Neural cell (in vitro differentiated cells): Measurements from ENCODE around the gene CSGALNACT2. TPM values are rescaled to one million over a fixed set of nuclear protein-coding genes. Genes with fewer than 3 reads are reported as not detected.

Experiments
- H2AFZ ChIP-seq: fragments of 200-600, 300-800 bp; sonication (generic), shearing (Covaris generic); 2 replicates; pipeline ENCODE4 v1.6.0; 2014; ENCODE audit warnings: low read depth, mild to moderate bottlenecking, antibody characterized with exemption, low read length, moderate library complexity
- H3F3A ChIP-seq: fragments of 200-600 bp; shearing (Covaris generic); 2 replicates; pipeline ENCODE4 v1.6.1; 2016; ENCODE audit warnings: mild to moderate bottlenecking, moderate library complexity, mixed read lengths, antibody characterized with exemption, low read length; ENCODE audit not compliant: insufficient read depth, poor library complexity, severe bottlenecking
- H3K27ac ChIP-seq: fragments of 200-600, 300-800 bp; sonication (generic), shearing (Covaris generic); 2 replicates; pipeline ENCODE4 v1.5.1; 2014; ENCODE audit warnings: mild to moderate bottlenecking, low read length, moderate library complexity
- H3K27me3 ChIP-seq: fragments of 300-800, 200-600 bp; sonication (generic), shearing (Covaris generic); 2 replicates; pipeline ENCODE4 v1.6.0; 2014; ENCODE audit warnings: mild to moderate bottlenecking, low read depth, low read length, moderate library complexity; ENCODE audit not compliant: insufficient read depth
- H3K36me3 ChIP-seq: fragments of 300-800, 200-600 bp; sonication (generic), shearing (Covaris generic); 2 replicates; pipeline ENCODE4 v1.5.1; 2014; ENCODE audit warnings: mild to moderate bottlenecking, antibody characterized with exemption, low read length, moderate library complexity; ENCODE audit not compliant: insufficient read depth
- H3K4me2 ChIP-seq: fragments of 300-800, 200-600 bp; sonication (generic), shearing (Covaris generic); 2 replicates; pipeline ENCODE4 v1.6.0; 2014; ENCODE audit warnings: mild to moderate bottlenecking, low read length
- H3K4me3 ChIP-seq: fragments of 300-800, 200-600 bp; sonication (generic), shearing (Covaris generic); 2 replicates; pipeline ENCODE4 v1.5.1; 2014; ENCODE audit warnings: mild to moderate bottlenecking, low read length, moderate library complexity
- H3K79me2 ChIP-seq: fragments of 200-600 bp; shearing (Covaris generic); replicated peaks from 2 replicates; pipeline ENCODE4 v1.6.0; 2014; ENCODE audit warnings: mild to moderate bottlenecking, low read length, moderate library complexity; ENCODE audit not compliant: insufficient read depth
- H3K9ac ChIP-seq: fragments of 300-800, 200-600 bp; sonication (generic), shearing (Covaris generic); 2 replicates; pipeline ENCODE4 v1.6.1; 2016; ENCODE audit warnings: mild to moderate bottlenecking, low read length, mixed read lengths
- H3K9me2 ChIP-seq: fragments of 200-600 bp; shearing (Covaris generic); 2 replicates; pipeline ENCODE4 v1.6.1; 2016; ENCODE audit warnings: mild to moderate bottlenecking, low read length, mixed read lengths; ENCODE audit not compliant: insufficient read depth
- H3K9me3 ChIP-seq: fragments of 200-600, 300-800 bp; sonication (generic), shearing (Covaris generic); 2 replicates; pipeline ENCODE4 v1.6.1; 2016; ENCODE audit warnings: mild to moderate bottlenecking, mixed run types, low read length, moderate library complexity, mixed read lengths
- H4K20me1 ChIP-seq: fragments of 200-600 bp; shearing (Covaris generic); 2 replicates; pipeline ENCODE4 v1.6.1; 2016; ENCODE audit warnings: mild to moderate bottlenecking, mixed run types; ENCODE audit not compliant: insufficient read depth
- CTCF ChIP-seq: fragments of 450-650 bp; IDR thresholded peaks from 2 replicates; pipeline ENCODE4 v1.5.1; 2014; ENCODE audit warnings: antibody characterized with exemption, mild to moderate bottlenecking, moderate library complexity; ENCODE audit not compliant: poor library complexity, severe bottlenecking
- EP300 ChIP-seq: fragments of 450-650 bp; conservative IDR thresholded peaks from 2 replicates; pipeline ENCODE4 v1.6.1; 2014; ENCODE audit warnings: antibody characterized with exemption, mild to moderate bottlenecking, moderate library complexity; ENCODE audit not compliant: poor library complexity, severe bottlenecking
- EZH2 ChIP-seq: fragments of 200-600, 300-800 bp; shearing (Covaris generic), sonication (generic); IDR thresholded peaks from 2 replicates; pipeline ENCODE4 v1.6.1; 2014; ENCODE audit warnings: antibody characterized with exemption, low read length, borderline replicate concordance, mild to moderate bottlenecking; ENCODE audit not compliant: insufficient read depth, poor library complexity, severe bottlenecking
- MXI1 ChIP-seq: fragments of 450-650 bp; conservative IDR thresholded peaks from 2 replicates; pipeline ENCODE4 v1.6.1; 2014; ENCODE audit warnings: antibody characterized with exemption, mild to moderate bottlenecking; ENCODE audit not compliant: poor library complexity, severe bottlenecking
- POLR2AphosphoS5 ChIP-seq: IDR thresholded peaks from 2 replicates; pipeline ENCODE4 v1.6.1; 2012
- RAD21 ChIP-seq: fragments of 450-650 bp; conservative IDR thresholded peaks from 2 replicates; pipeline ENCODE4 v1.6.1; 2014; ENCODE audit warnings: antibody characterized with exemption, mild to moderate bottlenecking, moderate library complexity
- REST ChIP-seq: IDR thresholded peaks from 2 replicates; pipeline ENCODE4 v1.6.1; 2012; ENCODE audit warnings: borderline replicate concordance
- SMC3 ChIP-seq: fragments of 450-650 bp; conservative IDR thresholded peaks from 2 replicates; pipeline ENCODE4 v1.6.1; 2014; ENCODE audit warnings: antibody characterized with exemption, mild to moderate bottlenecking, moderate library complexity; ENCODE audit not compliant: poor library complexity
- TAF1 ChIP-seq: IDR thresholded peaks from 2 replicates; pipeline ENCODE4 v1.6.1; 2012; ENCODE audit warnings: low read depth
- polyA plus RNA-seq: library from polyadenylated mRNA; depleted of rRNA; stranded (reverse); fragments of >200 nt; gene quantifications from 2 replicates; pipeline ENCODE4 v1.2.3, GENCODE V29; 2014

CSGALNACT2 gene
- polyA plus RNA-seq, 1 donor from 2014 or later, result 20.7 TPM

- H3K79me2 ChIP-seq, result no peaks in the 10 kb centered on the region
- TF ChIP-seq RAD21 (no peak), POLR2AphosphoS5 (no peak), SMC3 (no peak), MXI1 (no peak)
- no peak overlapping the region for H2AFZ ChIP-seq
- H3K9me3 ChIP-seq, result no peaks in the 10 kb centered on the region
- no peak overlapping the region for H3K9ac ChIP-seq
- H3K4me3 ChIP-seq, result no peak overlapping the region
- H3K9me2 ChIP-seq, result no peaks in the 10 kb centered on the region
- no peak overlapping the region for H3K4me2 ChIP-seq
- H3K27ac ChIP-seq, result no peak overlapping the region
- H3K27me3 ChIP-seq, result no peaks in the 10 kb centered on the region
- H3F3A ChIP-seq, result no peaks in the 10 kb centered on the region
- no peaks in the 10 kb centered on the region for H3K36me3 ChIP-seq
- H4K20me1 ChIP-seq, result no peaks in the 10 kb centered on the region
Measured at GRCh38 chr10:43118631-43119415, 19.4 kb upstream of the CSGALNACT2 start.

GRCh38 chr10:43119416-43120115 lies 18.7 kb upstream of the CSGALNACT2 start:
- no peaks in the 10 kb centered on the region for H3K9me2 ChIP-seq
- H3K27me3 ChIP-seq, result no peaks in the 10 kb centered on the region
- no peak overlapping the region for H3K4me2 ChIP-seq
- H3F3A ChIP-seq, result no peaks in the 10 kb centered on the region
- no peak overlapping the region for H3K27ac ChIP-seq
- H3K9ac ChIP-seq, result no peak overlapping the region
- H4K20me1 ChIP-seq, result no peaks in the 10 kb centered on the region
- H3K4me3 ChIP-seq, result no peak overlapping the region
- H3K36me3 ChIP-seq, result no peaks in the 10 kb centered on the region
- TF ChIP-seq RAD21, result no peak
- no peaks in the 10 kb centered on the region for H3K9me3 ChIP-seq
- no peak overlapping the region for H2AFZ ChIP-seq
- no peaks in the 10 kb centered on the region for H3K79me2 ChIP-seq

GRCh38 chr10:43120116-43120928 lies 17.9 kb upstream of the CSGALNACT2 start:
- H3K9ac ChIP-seq, result no peak overlapping the region
- H3K4me3 ChIP-seq, result no peak overlapping the region
- no peak overlapping the region for H3K4me2 ChIP-seq
- TF ChIP-seq MXI1 (no peak), EP300 (no peak), TAF1 (no peak), EZH2 (no peak), RAD21 (no peak), CTCF (no peak), SMC3 (no peak), POLR2AphosphoS5 (no peak), REST (no peak)
- H3K9me2 ChIP-seq, result no peaks in the 10 kb centered on the region
- H3K27me3 ChIP-seq, result no peaks in the 10 kb centered on the region
- no peak overlapping the region for H2AFZ ChIP-seq
- no peaks in the 10 kb centered on the region for H3K79me2 ChIP-seq
- H4K20me1 ChIP-seq, result no peaks in the 10 kb centered on the region
- H3K9me3 ChIP-seq, result no peaks in the 10 kb centered on the region
- H3K36me3 ChIP-seq, result no peaks in the 10 kb centered on the region
- no peaks in the 10 kb centered on the region for H3F3A ChIP-seq
- no peak overlapping the region for H3K27ac ChIP-seq
